K562 (cell line): ENCODE results near the gene CRACR2B. TPM values are rescaled to one million over a fixed set of nuclear protein-coding genes. Genes with fewer than 3 reads are reported as not detected.

Experiments used
- ARID4B ChIP-seq: sonication (generic); formaldehyde crosslinking; IDR thresholded peaks from 2 replicates; pipeline ENCODE4 v1.8.0; 2022; ENCODE audit warnings: mild to moderate bottlenecking, missing genetic modification reagents
- CCNT2 ChIP-seq: IDR thresholded peaks from 2 replicates; pipeline ENCODE4 v1.6.1; 2011; ENCODE audit warnings: borderline replicate concordance, low read depth, mild to moderate bottlenecking, moderate library complexity, mixed read lengths, low read length; ENCODE audit not compliant: insufficient read length; ENCODE audit errors: extremely low read depth
- FOXP4 ChIP-seq: sonication (generic); formaldehyde crosslinking; IDR thresholded peaks from 2 replicates; pipeline ENCODE4 v1.8.0; 2022; ENCODE audit warnings: mild to moderate bottlenecking, missing genetic modification reagents, borderline replicate concordance
- GABPB1 ChIP-seq: sonication (generic); formaldehyde crosslinking; IDR thresholded peaks from 2 replicates; pipeline ENCODE4 v1.8.0; 2022; ENCODE audit warnings: mild to moderate bottlenecking, missing genetic modification reagents
- HBP1 ChIP-seq: fragments of 450-650 bp; formaldehyde crosslinking; IDR thresholded peaks from 2 replicates; pipeline ENCODE4 v1.4.0; 2022; ENCODE audit warnings: missing genetic modification characterization
- MBD2 ChIP-seq: sonication (generic); IDR thresholded peaks from 2 replicates; pipeline ENCODE4 v1.6.1; 2016; ENCODE audit warnings: low read depth, borderline replicate concordance
- MNT ChIP-seq, 2 experiments: fragments of 450-650 bp; conservative IDR thresholded peaks; 2 replicates each; pipeline ENCODE4 v1.6.1; 2017; ENCODE audit warnings: mild to moderate bottlenecking in 2 of 2, moderate library complexity in 2 of 2
- POLR2G ChIP-seq: fragments of 200-400 bp; formaldehyde crosslinking; IDR thresholded peaks from 2 replicates; pipeline ENCODE4 v1.6.1; 2017; ENCODE audit warnings: low read depth, mild to moderate bottlenecking, antibody characterized with exemption, low read length, moderate library complexity
- PRPF4 ChIP-seq: fragments of 200-400 bp; formaldehyde crosslinking; IDR thresholded peaks from one replicate; pipeline ENCODE4 v1.6.1; 2017; ENCODE audit warnings: low read length, low read depth, mild to moderate bottlenecking; ENCODE audit not compliant: insufficient read depth, poor library complexity, severe bottlenecking
- RB1 ChIP-seq: fragments of 450-650 bp; IDR thresholded peaks from 2 replicates; pipeline ENCODE4 v1.6.1; 2017; ENCODE audit warnings: low read depth, mild to moderate bottlenecking
- SIN3A ChIP-seq, 2 experiments: fragments of 150-350 bp in 1 of 2; IDR thresholded peaks; 2 replicates each; pipeline ENCODE4 v1.6.1; 2011 to 2016; ENCODE audit warnings: borderline replicate concordance in 2 of 2, low read depth in 2 of 2, low read length in 2 of 2, mild to moderate bottlenecking in 2 of 2, moderate library complexity in 2 of 2; ENCODE audit not compliant: control insufficient read depth in 1 of 2
- TAF1 ChIP-seq: IDR thresholded peaks from 2 replicates; pipeline ENCODE4 v1.6.1; 2011; ENCODE audit warnings: mild to moderate bottlenecking, low read length, moderate library complexity; ENCODE audit not compliant: insufficient read depth, control insufficient read depth, severe bottlenecking; ENCODE audit errors: extremely low read depth
- TGIF2 ChIP-seq: sonication (generic); formaldehyde crosslinking; IDR thresholded peaks from 2 replicates; pipeline ENCODE4 v1.8.1; 2022; ENCODE audit warnings: mild to moderate bottlenecking, missing genetic modification reagents, moderate library complexity
- USF1 ChIP-seq: sonication (generic); formaldehyde crosslinking; IDR thresholded peaks from 2 replicates; pipeline ENCODE4 v1.9.0; 2022; ENCODE audit warnings: mild to moderate bottlenecking, missing genetic modification reagents
- polyA plus RNA-seq, 8 experiments: library from polyadenylated mRNA; depleted of rRNA in 4 of 8; stranded (reverse) in 5 of 8; unstranded in 3 of 8; fragments of >200 nt; fragmentation: Nextera tagmentation in 2 of 8; fragmentation: Illumina TruSeq in 1 of 8; extraction: Ambion mirVana in 2 of 8; extraction: Trizol in 1 of 8; gene quantifications; 2 replicates each; pipeline versions ENCODE4 v1.2.1 to v1.2.3, GENCODE V29; 2011 to 2014; ENCODE audit warnings: inconsistent platforms in 1 of 8, missing spikeins in 1 of 8
- total RNA-seq, 7 experiments: library from RNA; depleted of rRNA in 6 of 7; stranded (reverse); fragments of >200 nt in 6 of 7; fragmentation: Illumina TruSeq in 2 of 7; extraction: Trizol in 2 of 7; gene quantifications; 2 replicates each; pipeline versions ENCODE4 v1.2.1 to v1.2.3, GENCODE V29; 2011 to 2021; ENCODE audit warnings: low replicate concordance in 1 of 7

Gene CRACR2B
- total and polyA plus RNA-seq, 9 of the 15 experiments (the other 6 are each of a cell fraction or from before 2014, with no cell fraction given) = 0.10 to 51.0 (median 6.0) TPM

GRCh38 chr11:833114-833791, 5.5 kb downstream of the CRACR2B start (continued):
- TF ChIP-seq ARID4B (peak; percentile 38; the same call in 1 of the 2 replicates), FOXP4 (CRISPR knock-in tag) (peak; percentile 25; the same call in 1 of the 2 replicates), MNT (conservative IDR thresholded peaks at IDR 0.05) (peak in 1 of 2 experiments; percentile 55; a peak in 3 of 4 replicates), PRPF4 (no peak), CCNT2 (peak; percentile 14), TGIF2 (no peak), GABPB1 (peak; percentile 15; the same call in 1 of the 2 replicates), RB1 (peak; percentile 66; the same call in 1 of the 2 replicates), HBP1 (CRISPR knock-in tag) (no peak), USF1 (CRISPR knock-in tag) (no peak), SIN3A (IDR thresholded peaks at IDR 0.05; ENCODE audit: borderline replicate concordance in 2 of 2, control insufficient read depth in 1 of 2, low read depth in 2 of 2, low read length in 2 of 2) (peak; percentile 36 to 58; a peak in 2 of 4 replicates), MBD2 (peak; percentile 20; the same call in 1 of the 2 replicates), POLR2G (peak; percentile 83), TAF1 (peak; percentile 49)
